Keratinocyte (primary cell): Measurements from ENCODE around the gene VAV1. TPM values are rescaled to one million over a fixed set of nuclear protein-coding genes. Genes with fewer than 3 reads are reported as not detected.
"Not testable (repeated sequence)": the region's sequence is repeated elsewhere in the genome, so short reads cannot be mapped to it uniquely, and the experiment has no call there.

Source experiments
- DNase-seq: peaks from one replicate; pipeline ENCODE4 v3.0.0-alpha.2; 2011; ENCODE audit warnings: low read depth, missing footprints, low spot score
- FAIRE-seq: peaks from 2 replicates; lab custom pipeline; 2011; peaks lifted over from hg19 to GRCh38; lab: Jason Lieb, UNC
- H2AFZ ChIP-seq: 2 replicates; pipeline ENCODE4 v1.6.0; 2012; ENCODE audit warnings: low read length, control low read depth, inconsistent platforms; ENCODE audit not compliant: control insufficient read depth
- H3K27ac ChIP-seq: 2 replicates; pipeline ENCODE4 v1.5.1; 2011; ENCODE audit warnings: low read length; ENCODE audit not compliant: control insufficient read depth, insufficient read depth
- H3K27me3 ChIP-seq: 3 replicates; pipeline ENCODE4 v1.6.0; 2011; ENCODE audit warnings: low read length; ENCODE audit not compliant: control insufficient read depth, insufficient read depth; ENCODE audit errors: extremely low read depth
- H3K36me3 ChIP-seq, 2 experiments: 2 replicates in 1 of 2; 3 replicates in 1 of 2; pipeline ENCODE4 v1.5.1; 2011; ENCODE audit warnings: low read length in 2 of 2, mild to moderate bottlenecking in 1 of 2; ENCODE audit not compliant: control insufficient read depth in 2 of 2, insufficient read depth in 2 of 2; ENCODE audit errors: extremely low read depth in 1 of 2
- H3K4me1 ChIP-seq: 3 replicates; pipeline ENCODE4 v1.5.1; 2011; ENCODE audit warnings: low read length; ENCODE audit not compliant: control insufficient read depth, insufficient read depth; ENCODE audit errors: extremely low read depth
- H3K4me2 ChIP-seq: 3 replicates; pipeline ENCODE4 v1.6.0; 2011; ENCODE audit warnings: low read depth, low read length; ENCODE audit not compliant: control insufficient read depth, insufficient read depth; ENCODE audit errors: extremely low read depth
- H3K4me3 ChIP-seq, 3 experiments: fragments of 200-600 bp in 1 of 3; sonication (generic) in 1 of 3; 2 replicates in 2 of 3; 3 replicates in 1 of 3; pipeline ENCODE4 v1.5.1; 2011 to 2016; ENCODE audit warnings: low read length in 3 of 3, mild to moderate bottlenecking in 3 of 3, control low read depth in 2 of 3, inconsistent platforms in 1 of 3, low read depth in 1 of 3, mixed read lengths in 1 of 3, mixed run types in 1 of 3, moderate library complexity in 1 of 3; ENCODE audit not compliant: control insufficient read depth in 2 of 3, insufficient read depth in 2 of 3; ENCODE audit errors: extremely low read depth in 1 of 3
- H3K79me2 ChIP-seq: 2 replicates; pipeline ENCODE4 v1.6.0; 2012; ENCODE audit warnings: low read length; ENCODE audit not compliant: control insufficient read depth, insufficient read depth
- H3K9ac ChIP-seq: 3 replicates; pipeline ENCODE4 v1.6.0; 2011; ENCODE audit warnings: low read length; ENCODE audit not compliant: control insufficient read depth, insufficient read depth; ENCODE audit errors: extremely low read depth
- H3K9me1 ChIP-seq: 3 replicates; pipeline ENCODE4 v1.6.0; 2011; ENCODE audit warnings: low read length; ENCODE audit not compliant: control insufficient read depth, insufficient read depth; ENCODE audit errors: extremely low read depth
- H3K9me3 ChIP-seq: 2 replicates; pipeline ENCODE4 v1.5.1; 2012; ENCODE audit warnings: low read depth, low read length; ENCODE audit not compliant: control insufficient read depth
- H4K20me1 ChIP-seq: 3 replicates; pipeline ENCODE4 v1.6.0; 2011; ENCODE audit warnings: low read length; ENCODE audit not compliant: control insufficient read depth, insufficient read depth; ENCODE audit errors: extremely low read depth
- EZH2 ChIP-seq: IDR thresholded peaks from one replicate; pipeline ENCODE4 v1.6.1; 2012; ENCODE audit warnings: inconsistent platforms, mild to moderate bottlenecking, low read length, moderate library complexity
- dilution Hi-C: fragments of 300-500 bp; cut with MboI; formaldehyde crosslinking; loops from one replicate; pipeline ENCODE4 v1.7.0; 2020; ENCODE audit warnings: low sequenced_read_pairs; ENCODE audit not compliant: extremely low pct_ligation_motif_present
- polyA plus RNA-seq, 5 experiments: library from polyadenylated mRNA; depleted of rRNA in 3 of 5; stranded (reverse) in 3 of 5; stranded (forward) in 1 of 5; unstranded in 1 of 5; fragments of >200 nt; gene quantifications; 1 replicate in 1 of 5; 2 replicates in 3 of 5; 3 replicates in 1 of 5; pipeline versions ENCODE4 v1.2.1 to v1.2.3, GENCODE V29; 2011 to 2012; ENCODE audit warnings: missing spikeins in 2 of 5, low read depth in 1 of 5, low replicate concordance in 1 of 5
- TF ChIP-seq, protein P1 (sequence below), 3 experiments: IDR thresholded peaks in 1 of 3; conservative IDR thresholded peaks in 1 of 3; optimal IDR thresholded peaks in 1 of 3; 2 replicates in 2 of 3; 3 replicates in 1 of 3; pipeline versions ENCODE3 to v1.5.1; 2011; ENCODE audit warnings: low read length in 3 of 3, mild to moderate bottlenecking in 3 of 3, moderate library complexity in 2 of 3, control low read depth in 1 of 3, inconsistent platforms in 1 of 3; ENCODE audit not compliant: insufficient read depth in 2 of 3; ENCODE audit errors: extremely low read depth in 1 of 3

VAV1 gene
- polyA plus RNA-seq, 1 donor (not counting 4 experiments of a cell fraction or from before 2014, with no cell fraction given) = 0.42 TPM

- no peak overlapping the region for H2AFZ ChIP-seq
- no peaks in the 10 kb centered on the region for H3K4me1 ChIP-seq
- TF ChIP-seq, protein P1, sequence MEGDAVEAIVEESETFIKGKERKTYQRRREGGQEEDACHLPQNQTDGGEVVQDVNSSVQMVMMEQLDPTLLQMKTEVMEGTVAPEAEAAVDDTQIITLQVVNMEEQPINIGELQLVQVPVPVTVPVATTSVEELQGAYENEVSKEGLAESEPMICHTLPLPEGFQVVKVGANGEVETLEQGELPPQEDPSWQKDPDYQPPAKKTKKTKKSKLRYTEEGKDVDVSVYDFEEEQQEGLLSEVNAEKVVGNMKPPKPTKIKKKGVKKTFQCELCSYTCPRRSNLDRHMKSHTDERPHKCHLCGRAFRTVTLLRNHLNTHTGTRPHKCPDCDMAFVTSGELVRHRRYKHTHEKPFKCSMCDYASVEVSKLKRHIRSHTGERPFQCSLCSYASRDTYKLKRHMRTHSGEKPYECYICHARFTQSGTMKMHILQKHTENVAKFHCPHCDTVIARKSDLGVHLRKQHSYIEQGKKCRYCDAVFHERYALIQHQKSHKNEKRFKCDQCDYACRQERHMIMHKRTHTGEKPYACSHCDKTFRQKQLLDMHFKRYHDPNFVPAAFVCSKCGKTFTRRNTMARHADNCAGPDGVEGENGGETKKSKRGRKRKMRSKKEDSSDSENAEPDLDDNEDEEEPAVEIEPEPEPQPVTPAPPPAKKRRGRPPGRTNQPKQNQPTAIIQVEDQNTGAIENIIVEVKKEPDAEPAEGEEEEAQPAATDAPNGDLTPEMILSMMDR (optimal IDR thresholded peaks at IDR 0.05 in 1 of 3, IDR thresholded peaks at IDR 0.05 in 1 of 3, conservative IDR thresholded peaks at IDR 0.05 in 1 of 3; ENCODE audit: extremely low read depth in 1 of 3, insufficient read depth in 2 of 3, low read length in 3 of 3) = no peak
- TF ChIP-seq EZH2 = no peak
- FAIRE-seq (no peak), DNase-seq (no peak)
- no peaks in the 10 kb centered on the region for H3K79me2 ChIP-seq
- no peak overlapping the region for H3K9ac ChIP-seq
- no peak overlapping the region for H3K4me3 ChIP-seq
- H3K36me3 ChIP-seq = no peaks in the 10 kb centered on the region
- H3K27ac ChIP-seq = no peak overlapping the region
- no peak overlapping the region for H3K4me2 ChIP-seq
- dilution Hi-C loops = no loop called here
- H3K9me3 ChIP-seq = no peaks in the 10 kb centered on the region
- no peaks in the 10 kb centered on the region for H4K20me1 ChIP-seq
- no peaks in the 10 kb centered on the region for H3K27me3 ChIP-seq
- no peaks in the 10 kb centered on the region for H3K9me1 ChIP-seq
Observed at GRCh38 chr19:6774821-6775707, 2.6 kb downstream of the VAV1 start.

GRCh38 chr19:6776045-6776444 lies 3.5 kb downstream of the VAV1 start:
- H3K4me2 ChIP-seq, H3K79me2 ChIP-seq, H3K9me1 ChIP-seq, H3K27ac ChIP-seq, H3K27me3 ChIP-seq, H3K4me3 ChIP-seq, H4K20me1 ChIP-seq, H3K9me3 ChIP-seq, dilution Hi-C loops, H3K4me1 ChIP-seq, H3K9ac ChIP-seq, FAIRE-seq, H2AFZ ChIP-seq, DNase-seq, H3K36me3 ChIP-seq: not testable (repeated sequence)
